H9 (cell line): ENCODE results near the gene AKAP1. TPM values are rescaled to one million over a fixed set of nuclear protein-coding genes. Genes with fewer than 3 reads are reported as not detected.

Source experiments
- DNase-seq: peaks from one replicate; pipeline ENCODE4 v3.0.0-alpha.2; 2017
- H2AFZ ChIP-seq: one replicate; pipeline ENCODE4 v1.6.1; 2013; ENCODE audit warnings: mild to moderate bottlenecking, low read length, control low read depth, moderate library complexity
- H2AK5ac ChIP-seq: 2 replicates; pipeline ENCODE4 v1.6.1; 2013; ENCODE audit warnings: low read length, control low read depth, mixed read lengths; ENCODE audit not compliant: insufficient read length
- H2BK120ac ChIP-seq: one replicate; pipeline ENCODE4 v1.6.1; 2013; ENCODE audit warnings: low read depth, mild to moderate bottlenecking, low read length, control low read depth, inconsistent platforms; ENCODE audit not compliant: poor library complexity, severe bottlenecking
- H2BK12ac ChIP-seq: 2 replicates; pipeline ENCODE4 v1.6.1; 2013; ENCODE audit warnings: low read length, control low read depth, mixed read lengths, low read depth; ENCODE audit not compliant: insufficient read length
- H2BK15ac ChIP-seq: 2 replicates; pipeline ENCODE4 v1.6.1; 2013; ENCODE audit warnings: low read depth, low read length, control low read depth
- H2BK20ac ChIP-seq: one replicate; pipeline ENCODE4 v1.6.1; 2013; ENCODE audit warnings: low read depth, mild to moderate bottlenecking, low read length, control low read depth, inconsistent platforms; ENCODE audit not compliant: poor library complexity, severe bottlenecking
- H2BK5ac ChIP-seq: 2 replicates; pipeline ENCODE4 v1.6.1; 2013; ENCODE audit warnings: low read length, control low read depth, mixed read lengths; ENCODE audit not compliant: insufficient read length
- H3K14ac ChIP-seq: 2 replicates; pipeline ENCODE4 v1.6.1; 2013; ENCODE audit warnings: low read length, control low read depth; ENCODE audit not compliant: insufficient read depth
- H3K18ac ChIP-seq: 2 replicates; pipeline ENCODE4 v1.6.1; 2013; ENCODE audit warnings: low read depth, mild to moderate bottlenecking, mixed read lengths, low read length, control low read depth; ENCODE audit not compliant: insufficient read length
- H3K23ac ChIP-seq: 2 replicates; pipeline ENCODE4 v1.6.1; 2013; ENCODE audit warnings: low read length, control low read depth, mixed read lengths, low read depth; ENCODE audit not compliant: insufficient read length
- H3K23me2 ChIP-seq: 2 replicates; pipeline ENCODE4 v1.6.1; 2013; ENCODE audit warnings: low read depth, mild to moderate bottlenecking, mixed read lengths, low read length, control low read depth; ENCODE audit not compliant: insufficient read length, poor library complexity, severe bottlenecking
- H3K27ac ChIP-seq: 2 replicates; pipeline ENCODE4 v1.5.1; 2013; ENCODE audit warnings: low read length, control low read depth, mixed read lengths, low read depth; ENCODE audit not compliant: insufficient read length
- H3K27me3 ChIP-seq: 2 replicates; pipeline ENCODE4 v1.6.1; 2013; ENCODE audit warnings: low read length, control low read depth, inconsistent platforms; ENCODE audit not compliant: insufficient read depth
- H3K4ac ChIP-seq: 2 replicates; pipeline ENCODE4 v1.6.1; 2013; ENCODE audit warnings: low read depth, mild to moderate bottlenecking, control low read depth, inconsistent platforms, low read length, moderate library complexity
- H3K4me1 ChIP-seq: 2 replicates; pipeline ENCODE4 v1.6.1; 2013; ENCODE audit warnings: low read length, control low read depth, inconsistent platforms; ENCODE audit not compliant: insufficient read depth
- H3K4me2 ChIP-seq: 2 replicates; pipeline ENCODE4 v1.6.1; 2013; ENCODE audit warnings: low read length, control low read depth, mixed read lengths; ENCODE audit not compliant: insufficient read length, insufficient read depth
- H3K56ac ChIP-seq: 2 replicates; pipeline ENCODE4 v1.6.1; 2013; ENCODE audit warnings: low read depth, mild to moderate bottlenecking, mixed read lengths, low read length, control low read depth; ENCODE audit not compliant: insufficient read length
- H3K79me1 ChIP-seq: 2 replicates; pipeline ENCODE4 v1.6.1; 2013; ENCODE audit warnings: low read depth, mild to moderate bottlenecking, moderate library complexity, low read length, control low read depth, inconsistent platforms; ENCODE audit not compliant: insufficient read depth, poor library complexity, severe bottlenecking
- H3K79me2 ChIP-seq: 2 replicates; pipeline ENCODE4 v1.6.1; 2013; ENCODE audit warnings: low read length, control low read depth, inconsistent platforms; ENCODE audit not compliant: insufficient read depth
- H3K9ac ChIP-seq: 2 replicates; pipeline ENCODE4 v1.6.1; 2013; ENCODE audit warnings: low read length, control low read depth, mixed read lengths; ENCODE audit not compliant: insufficient read length; ENCODE audit errors: extremely low read depth
- H3K9me3 ChIP-seq: one replicate; pipeline ENCODE4 v1.6.1; 2013; ENCODE audit warnings: low read depth, low read length, inconsistent platforms; ENCODE audit not compliant: control insufficient read depth
- H3T11ph ChIP-seq: one replicate; pipeline ENCODE4 v1.6.1; 2013; ENCODE audit warnings: mild to moderate bottlenecking, low read length, control low read depth, inconsistent platforms
- H4K20me1 ChIP-seq: one replicate; pipeline ENCODE4 v1.6.1; 2013; ENCODE audit not compliant: control insufficient read depth, insufficient read length, insufficient read depth
- H4K5ac ChIP-seq: 2 replicates; pipeline ENCODE4 v1.6.1; 2013; ENCODE audit warnings: low read depth, mild to moderate bottlenecking, mixed read lengths, low read length, control low read depth; ENCODE audit not compliant: insufficient read length
- H4K8ac ChIP-seq: replicated peaks from 2 replicates; pipeline ENCODE4 v1.6.1; 2013; ENCODE audit warnings: low read length, control low read depth, mixed read lengths, low read depth; ENCODE audit not compliant: insufficient read length
- H4K91ac ChIP-seq: 2 replicates; pipeline ENCODE4 v1.6.1; 2013; ENCODE audit warnings: low read depth, mild to moderate bottlenecking, moderate library complexity, mixed read lengths, low read length, control low read depth; ENCODE audit not compliant: insufficient read length
- H3K27ac Mint-ChIP-seq, 3 experiments: 2 replicates in 2 of 3; 3 replicates in 1 of 3; pipeline ENCODE4 v1.8.0; 2020 to 2021; ENCODE audit warnings: mixed read lengths in 3 of 3, mild to moderate bottlenecking in 1 of 3, moderate library complexity in 1 of 3
- H3K27me3 Mint-ChIP-seq: 2 replicates; pipeline ENCODE4 v1.8.0; 2021; ENCODE audit warnings: low read depth, mild to moderate bottlenecking, moderate library complexity, mixed read lengths
- H3K36me3 Mint-ChIP-seq, 3 experiments: 2 replicates in 2 of 3; 3 replicates in 1 of 3; pipeline ENCODE4 v1.8.0; 2020 to 2021; ENCODE audit warnings: low read depth in 3 of 3, mixed read lengths in 3 of 3; ENCODE audit not compliant: insufficient read depth in 1 of 3
- H3K4me1 Mint-ChIP-seq, 2 experiments: 2 replicates each; pipeline ENCODE4 v1.8.0; 2020; ENCODE audit warnings: mixed read lengths in 2 of 2
- H3K4me3 Mint-ChIP-seq, 2 experiments: 2 replicates in 1 of 2; 3 replicates in 1 of 2; pipeline ENCODE4 v1.8.0; 2020 to 2021; ENCODE audit warnings: mild to moderate bottlenecking in 2 of 2, mixed read lengths in 2 of 2, moderate library complexity in 1 of 2
- H3K9me3 Mint-ChIP-seq, 2 experiments: 2 replicates in 1 of 2; 3 replicates in 1 of 2; pipeline ENCODE4 v1.8.0; 2020; ENCODE audit warnings: mild to moderate bottlenecking in 2 of 2, mixed read lengths in 2 of 2, moderate library complexity in 1 of 2
- WGBS: extraction: QIAGEN DNeasy Blood & Tissue Kit; methylation state at CpG from one replicate; pipeline ENCODE4 v1.1.7; 2013; ENCODE audit warnings: missing lambda C conversion rate, low lambda C conversion rate, mixed read lengths; ENCODE audit not compliant: insufficient read length; ENCODE audit errors: extremely low coverage; 5-methylcytosine and 5-hydroxymethylcytosine counted together
- total RNA-seq: library from RNA; stranded (reverse); gene quantifications from 2 replicates; pipeline ENCODE4 v1.2.1, GENCODE V29; 2021
- TF ChIP-seq, protein P1 (sequence below): fragments of 200-600 bp; sonication (generic); conservative IDR thresholded peaks from 3 replicates; pipeline ENCODE4 v1.8.0; 2021; ENCODE audit warnings: antibody characterized with exemption, mild to moderate bottlenecking

The AKAP1 gene
- total RNA-seq, 1 experiment from 2014 or later: 61.2 TPM

- H3K9me3 ChIP-seq: no peaks in the 10 kb centered on the region
- no peak overlapping the region for H2BK120ac ChIP-seq
- no peak overlapping the region for H3K4me2 ChIP-seq
- H3K27me3 ChIP-seq: no peaks in the 10 kb centered on the region
- DNase-seq: no peak
- no peaks in the 10 kb centered on the region; a peak in 2 of 7 replicates for H3K36me3 Mint-ChIP-seq
- H3K27ac ChIP-seq: no peak overlapping the region
- no peak overlapping the region for H3K18ac ChIP-seq
- H2BK12ac ChIP-seq: no peak overlapping the region
- H3T11ph ChIP-seq: no peak overlapping the region
- peaks cover 0 to 4% of the 10 kb centered on the region in 2 experiments; a peak in 3 of 5 replicates for H3K9me3 Mint-ChIP-seq
- no peak overlapping the region for H3K56ac ChIP-seq
- no peak overlapping the region for H3K9ac ChIP-seq
- no peak overlapping the region for H2AK5ac ChIP-seq
- H3K79me1 ChIP-seq: no peaks in the 10 kb centered on the region
- H4K5ac ChIP-seq: no peak overlapping the region
- no peaks in the 10 kb centered on the region; a peak in 1 of 4 replicates for H3K4me1 Mint-ChIP-seq
- no peak overlapping the region for H2BK15ac ChIP-seq
- no peak overlapping the region for H3K27ac Mint-ChIP-seq
- no peak overlapping the region for H2BK5ac ChIP-seq
- H2BK20ac ChIP-seq: no peak overlapping the region
- H3K79me2 ChIP-seq: no peaks in the 10 kb centered on the region
- no peak overlapping the region for H3K23ac ChIP-seq
- H3K4ac ChIP-seq: no peak overlapping the region
- H3K23me2 ChIP-seq: no peaks in the 10 kb centered on the region
- no peak overlapping the region for H3K4me3 Mint-ChIP-seq
- TF ChIP-seq, protein P1, sequence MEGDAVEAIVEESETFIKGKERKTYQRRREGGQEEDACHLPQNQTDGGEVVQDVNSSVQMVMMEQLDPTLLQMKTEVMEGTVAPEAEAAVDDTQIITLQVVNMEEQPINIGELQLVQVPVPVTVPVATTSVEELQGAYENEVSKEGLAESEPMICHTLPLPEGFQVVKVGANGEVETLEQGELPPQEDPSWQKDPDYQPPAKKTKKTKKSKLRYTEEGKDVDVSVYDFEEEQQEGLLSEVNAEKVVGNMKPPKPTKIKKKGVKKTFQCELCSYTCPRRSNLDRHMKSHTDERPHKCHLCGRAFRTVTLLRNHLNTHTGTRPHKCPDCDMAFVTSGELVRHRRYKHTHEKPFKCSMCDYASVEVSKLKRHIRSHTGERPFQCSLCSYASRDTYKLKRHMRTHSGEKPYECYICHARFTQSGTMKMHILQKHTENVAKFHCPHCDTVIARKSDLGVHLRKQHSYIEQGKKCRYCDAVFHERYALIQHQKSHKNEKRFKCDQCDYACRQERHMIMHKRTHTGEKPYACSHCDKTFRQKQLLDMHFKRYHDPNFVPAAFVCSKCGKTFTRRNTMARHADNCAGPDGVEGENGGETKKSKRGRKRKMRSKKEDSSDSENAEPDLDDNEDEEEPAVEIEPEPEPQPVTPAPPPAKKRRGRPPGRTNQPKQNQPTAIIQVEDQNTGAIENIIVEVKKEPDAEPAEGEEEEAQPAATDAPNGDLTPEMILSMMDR: no peak
- H3K4me1 ChIP-seq: no peaks in the 10 kb centered on the region
- peaks cover 16% of the 10 kb centered on the region for H3K27me3 Mint-ChIP-seq
- no peak overlapping the region for H4K91ac ChIP-seq
- no peak overlapping the region for H3K14ac ChIP-seq
- WGBS: no CpG with 5 or more reads among the region's 7 CpGs
- H4K8ac ChIP-seq: no peak overlapping the region
- H4K20me1 ChIP-seq: no peaks in the 10 kb centered on the region
- no peak overlapping the region for H2AFZ ChIP-seq
Observed at GRCh38 chr17:57152967-57153528, 68.0 kb downstream of the AKAP1 start.
